ENCODE data around the gene APOC4.
"Not testable (repeated sequence)": the region's sequence is repeated elsewhere in the genome, so short reads cannot be mapped to it uniquely, and the experiment has no call there.

APOC4 gene, protein sequence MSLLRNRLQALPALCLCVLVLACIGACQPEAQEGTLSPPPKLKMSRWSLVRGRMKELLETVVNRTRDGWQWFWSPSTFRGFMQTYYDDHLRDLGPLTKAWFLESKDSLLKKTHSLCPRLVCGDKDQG

DNA sequence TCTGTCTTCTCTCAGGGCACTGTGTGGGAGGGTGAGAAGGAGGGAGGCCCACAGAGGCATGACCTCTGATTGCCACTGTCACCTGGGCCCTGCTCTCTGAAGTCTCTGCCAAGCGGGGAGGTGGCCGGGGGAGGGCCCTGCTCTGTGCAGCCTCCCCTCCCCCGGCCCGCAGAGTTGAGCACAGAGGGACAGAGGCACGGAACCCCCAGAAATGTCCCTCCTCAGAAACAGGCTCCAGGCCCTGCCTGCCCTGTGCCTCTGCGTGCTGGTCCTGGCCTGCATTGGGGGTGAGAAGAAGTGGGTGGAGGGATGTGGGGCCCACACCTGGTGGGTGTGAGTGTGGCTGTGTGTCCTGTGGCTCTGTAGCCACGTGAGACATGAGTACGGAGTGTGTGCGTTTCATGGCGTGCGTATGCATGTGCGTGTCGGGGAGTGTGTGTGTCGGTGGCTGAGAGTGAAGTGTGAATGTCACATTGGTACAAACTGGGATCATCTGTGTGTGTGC is at the start of gene APOC4:
TSS of gene APOC4 (plus strand) at position 171 of the 505 bp plus-strand sequence. CDS start at position 212, 41 bp downstream.
- DNase-seq: no peak

- no peak for DNase-seq
Measured at GRCh38 chr19:44892932-44893331, 49.1 kb upstream of the APOC4 start.

GRCh38 chr19:44893332-44894051 is 48.5 kb upstream of the APOC4 start:
- DNase-seq: no peak

DNA sequence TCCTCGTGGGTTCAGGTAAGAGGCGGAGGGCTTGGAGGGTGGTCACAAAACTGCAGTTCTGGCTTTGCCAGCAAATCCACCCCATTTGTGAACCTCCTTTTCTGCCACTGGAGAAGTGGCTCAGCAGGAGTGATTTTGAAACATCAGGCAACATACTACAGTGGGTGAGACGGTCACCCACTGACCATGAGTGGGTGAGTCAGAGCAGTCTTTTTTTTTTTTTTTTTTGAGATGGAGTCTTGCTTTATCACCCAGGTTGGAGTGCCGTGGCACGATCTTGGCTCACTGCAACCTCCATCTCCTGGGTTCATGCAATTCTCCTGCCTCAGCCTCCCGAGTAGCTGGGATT is 48.0 kb upstream of the APOC4 start:
- DNase-seq: no peak

- no peak for DNase-seq
Measured at GRCh38 chr19:44894946-44895345, 47.1 kb upstream of the APOC4 start.

GRCh38 chr19:44897835-44898234 is 44.2 kb upstream of the APOC4 start:
- no peak for DNase-seq

- DNase-seq: no peak
Measured at GRCh38 chr19:44900328-44901244, 41.5 kb upstream of the APOC4 start.

GRCh38 chr19:44903216-44903601 is 38.8 kb upstream of the APOC4 start:
- no peak for DNase-seq

DNA sequence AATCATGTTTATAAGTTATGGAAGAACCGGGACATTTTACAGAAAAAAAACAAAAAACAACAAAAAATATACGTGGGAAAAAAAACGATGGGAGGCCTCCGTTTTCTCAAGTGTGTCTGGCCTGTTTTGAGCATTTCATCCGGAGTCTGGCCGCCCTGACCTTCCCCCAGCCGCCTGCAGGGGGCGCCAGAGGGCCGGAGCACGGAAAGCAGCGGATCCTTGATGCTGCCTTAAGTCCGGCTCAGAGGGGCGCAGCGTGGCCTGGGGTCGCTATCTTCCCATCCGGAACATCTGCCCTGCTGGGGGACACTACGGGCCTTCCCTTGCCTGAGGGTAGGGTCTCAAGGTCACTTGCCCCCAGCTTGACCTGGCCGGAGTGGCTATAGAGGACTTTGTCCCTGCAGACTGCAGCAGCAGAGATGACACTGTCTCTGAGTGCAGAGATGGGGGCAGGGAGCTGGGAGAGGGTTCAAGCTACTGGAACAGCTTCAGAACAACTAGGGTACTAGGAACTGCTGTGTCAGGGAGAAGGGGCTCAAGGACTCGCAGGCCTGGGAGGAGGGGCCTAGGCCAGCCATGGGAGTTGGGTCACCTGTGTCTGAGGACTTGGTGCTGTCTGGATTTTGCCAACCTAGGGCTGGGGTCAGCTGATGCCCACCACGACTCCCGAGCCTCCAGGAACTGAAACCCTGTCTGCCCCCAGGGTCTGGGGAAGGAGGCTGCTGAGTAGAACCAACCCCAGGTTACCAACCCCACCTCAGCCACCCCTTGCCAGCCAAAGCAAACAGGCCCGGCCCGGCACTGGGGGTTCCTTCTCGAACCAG is 38.2 kb upstream of the APOC4 start:
- DNase-seq: peak; percentile 13 to 53

GRCh38 chr19:44904426-44904994 is 37.5 kb upstream of the APOC4 start:
- DNase-seq: no peak

DNA sequence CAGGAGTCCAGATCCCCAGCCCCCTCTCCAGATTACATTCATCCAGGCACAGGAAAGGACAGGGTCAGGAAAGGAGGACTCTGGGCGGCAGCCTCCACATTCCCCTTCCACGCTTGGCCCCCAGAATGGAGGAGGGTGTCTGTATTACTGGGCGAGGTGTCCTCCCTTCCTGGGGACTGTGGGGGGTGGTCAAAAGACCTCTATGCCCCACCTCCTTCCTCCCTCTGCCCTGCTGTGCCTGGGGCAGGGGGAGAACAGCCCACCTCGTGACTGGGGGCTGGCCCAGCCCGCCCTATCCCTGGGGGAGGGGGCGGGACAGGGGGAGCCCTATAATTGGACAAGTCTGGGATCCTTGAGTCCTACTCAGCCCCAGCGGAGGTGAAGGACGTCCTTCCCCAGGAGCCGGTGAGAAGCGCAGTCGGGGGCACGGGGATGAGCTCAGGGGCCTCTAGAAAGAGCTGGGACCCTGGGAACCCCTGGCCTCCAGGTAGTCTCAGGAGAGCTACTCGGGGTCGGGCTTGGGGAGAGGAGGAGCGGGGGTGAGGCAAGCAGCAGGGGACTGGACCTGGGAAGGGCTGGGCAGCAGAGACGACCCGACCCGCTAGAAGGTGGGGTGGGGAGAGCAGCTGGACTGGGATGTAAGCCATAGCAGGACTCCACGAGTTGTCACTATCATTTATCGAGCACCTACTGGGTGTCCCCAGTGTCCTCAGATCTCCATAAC is 36.4 kb upstream of the APOC4 start, which contains the start of gene APOE:
TSS of gene APOE (plus strand) at position 360 of the 724 bp plus-strand sequence. CDS start 829 bp downstream, outside the sequence.
- DNase-seq: no peak

GRCh38 chr19:44907613-44908012 is 34.4 kb upstream of the APOC4 start:
- DNase-seq: no peak

DNA sequence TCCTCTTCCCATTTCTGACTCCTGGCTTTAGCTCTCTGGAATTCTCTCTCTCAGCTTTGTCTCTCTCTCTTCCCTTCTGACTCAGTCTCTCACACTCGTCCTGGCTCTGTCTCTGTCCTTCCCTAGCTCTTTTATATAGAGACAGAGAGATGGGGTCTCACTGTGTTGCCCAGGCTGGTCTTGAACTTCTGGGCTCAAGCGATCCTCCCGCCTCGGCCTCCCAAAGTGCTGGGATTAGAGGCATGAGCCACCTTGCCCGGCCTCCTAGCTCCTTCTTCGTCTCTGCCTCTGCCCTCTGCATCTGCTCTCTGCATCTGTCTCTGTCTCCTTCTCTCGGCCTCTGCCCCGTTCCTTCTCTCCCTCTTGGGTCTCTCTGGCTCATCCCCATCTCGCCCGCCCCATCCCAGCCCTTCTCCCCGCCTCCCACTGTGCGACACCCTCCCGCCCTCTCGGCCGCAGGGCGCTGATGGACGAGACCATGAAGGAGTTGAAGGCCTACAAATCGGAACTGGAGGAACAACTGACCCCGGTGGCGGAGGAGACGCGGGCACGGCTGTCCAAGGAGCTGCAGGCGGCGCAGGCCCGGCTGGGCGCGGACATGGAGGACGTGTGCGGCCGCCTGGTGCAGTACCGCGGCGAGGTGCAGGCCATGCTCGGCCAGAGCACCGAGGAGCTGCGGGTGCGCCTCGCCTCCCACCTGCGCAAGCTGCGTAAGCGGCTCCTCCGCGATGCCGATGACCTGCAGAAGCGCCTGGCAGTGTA is 33.8 kb upstream of the APOC4 start:
- DNase-seq: no peak

- DNase-seq: no peak
Measured at GRCh38 chr19:44908836-44909261, 33.2 kb upstream of the APOC4 start.

GRCh38 chr19:44909775-44910174 is 32.3 kb upstream of the APOC4 start:
- DNase-seq: no peak

DNA sequence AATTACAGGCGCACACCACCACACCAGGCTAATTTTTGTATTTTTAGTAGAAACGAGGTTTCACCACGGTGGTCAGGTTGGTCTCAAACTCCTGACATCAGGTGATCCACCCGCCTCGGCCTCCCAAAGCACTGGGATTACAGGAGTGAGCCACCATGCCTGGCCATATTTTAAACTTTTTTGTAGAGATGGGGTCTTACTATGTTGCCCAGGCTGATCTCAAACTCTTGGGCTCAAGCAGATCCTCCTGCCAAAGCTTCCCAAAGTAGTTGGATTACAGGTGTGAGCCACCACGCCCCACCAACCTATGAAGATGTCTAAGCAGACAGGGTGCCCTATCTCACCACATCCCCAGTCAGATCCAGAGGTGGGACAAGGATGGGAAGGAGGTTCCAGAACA is 30.1 kb upstream of the APOC4 start:
- DNase-seq: not testable (repeated sequence)

- no peak for DNase-seq
Measured at GRCh38 chr19:44912854-44913253, 29.2 kb upstream of the APOC4 start.

DNA sequence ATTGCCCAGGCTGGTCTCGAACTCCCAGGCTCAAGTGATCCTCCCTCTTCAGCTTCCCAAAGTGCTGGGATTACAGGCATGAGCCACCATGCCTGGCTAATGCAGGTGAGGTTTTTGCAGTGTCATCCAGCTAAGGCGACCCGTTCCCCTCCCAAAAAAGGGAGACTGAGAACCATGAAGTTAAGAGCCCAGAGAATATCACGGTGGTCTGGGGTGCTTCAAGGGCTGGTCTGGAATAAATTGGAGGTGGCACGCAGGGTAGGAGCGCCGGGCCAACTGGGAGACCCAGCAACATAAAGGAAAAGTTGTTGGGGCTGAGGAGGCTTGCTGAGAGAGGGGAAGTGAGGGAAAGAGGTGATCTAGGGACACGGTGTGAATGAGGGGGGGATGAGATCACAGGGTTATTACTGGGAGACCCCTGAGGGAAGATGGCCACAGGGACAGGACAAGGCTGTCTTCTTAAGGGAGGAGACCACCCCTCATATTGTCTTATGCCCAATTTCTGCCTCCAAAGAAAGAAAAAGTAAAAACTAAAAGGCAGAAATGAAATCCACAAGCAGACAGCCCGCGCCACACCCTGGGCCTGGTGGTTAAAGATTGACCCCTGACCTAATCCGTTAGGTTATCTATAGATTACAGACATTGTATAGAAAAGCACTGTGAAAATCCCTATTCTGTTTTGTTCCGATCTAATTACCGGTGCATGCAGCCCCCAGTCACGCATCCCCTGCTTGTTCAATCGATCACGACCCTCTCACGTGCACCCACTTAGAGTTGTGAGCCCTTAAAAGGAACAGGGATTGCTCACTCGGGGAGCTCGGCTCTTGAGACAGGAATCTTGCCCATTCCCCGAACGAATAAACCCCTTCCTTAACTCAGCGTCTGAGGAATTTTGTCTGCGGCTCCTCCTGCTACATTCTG is 28.3 kb upstream of the APOC4 start:
- not testable (repeated sequence) for DNase-seq

DNA sequence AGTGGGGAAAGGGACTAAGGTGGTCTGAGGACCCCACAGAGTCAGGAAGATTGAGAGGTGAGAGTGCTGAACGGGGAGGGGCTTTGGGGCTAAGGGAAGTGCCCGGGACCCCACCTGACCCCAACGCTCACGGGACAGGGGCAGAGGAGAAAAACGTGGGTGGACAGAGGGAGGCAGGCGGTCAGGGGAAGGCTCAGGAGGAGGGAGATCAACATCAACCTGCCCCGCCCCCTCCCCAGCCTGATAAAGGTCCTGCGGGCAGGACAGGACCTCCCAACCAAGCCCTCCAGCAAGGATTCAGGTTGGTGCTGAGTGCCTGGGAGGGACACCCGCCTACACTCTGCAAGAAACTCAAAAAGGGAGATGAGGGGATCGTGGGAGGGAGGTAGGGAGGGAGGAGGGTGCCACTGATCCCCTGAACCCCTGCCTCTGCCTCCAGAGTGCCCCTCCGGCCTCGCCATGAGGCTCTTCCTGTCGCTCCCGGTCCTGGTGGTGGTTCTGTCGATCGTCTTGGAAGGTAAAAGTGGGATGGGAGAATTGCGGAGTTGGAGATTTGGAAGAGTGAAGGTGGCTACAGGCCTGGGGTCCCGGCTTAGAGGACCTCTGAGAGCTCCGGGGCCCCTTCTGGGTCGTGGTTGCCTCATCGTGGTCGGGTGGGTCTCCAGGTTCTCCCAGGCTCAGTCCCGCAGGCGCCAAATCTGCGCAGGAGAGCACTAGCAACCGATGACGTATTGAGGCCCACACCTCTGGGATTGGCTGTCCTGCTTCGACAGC is 27.4 kb upstream of the APOC4 start, which contains the start of gene APOC1:
TSS of gene APOC1 (plus strand) at position 176 of the 774 bp plus-strand sequence. CDS start at position 460, 284 bp downstream.
- DNase-seq: peak; percentile 58 to 62
